Measurements from ENCODE around the gene RFESD. TPM values are rescaled to one million over a fixed set of nuclear protein-coding genes. Genes with fewer than 3 reads are reported as not detected.

RFESD gene
- total and polyA plus RNA-seq, 10 of the 15 experiments (the other 5 are each of a cell fraction or from before 2014, with no cell fraction given) = 1.9 to 14.7 (median 4.9) TPM

GRCh38 chr5:95621839-95622629 lies 24.5 kb upstream of the RFESD start:
- no peak for ATAC-seq
- H3K4me3 ChIP-seq = peak overlapping the region; percentile 62; the same call in 1 of the 2 replicates
- H3K9me3 ChIP-seq (replicated peaks; ENCODE audit: control insufficient read depth, insufficient read depth, low read length) = no peaks in the 10 kb centered on the region
- H3K27ac ChIP-seq (ENCODE audit: control insufficient read depth, insufficient read depth) = no peak overlapping the region
- FAIRE-seq = no peak
- H3K36me3 ChIP-seq (ENCODE audit: control insufficient read depth in 2 of 2, insufficient read depth in 2 of 2, low read length in 1 of 2) = no peaks in the 10 kb centered on the region
- WGBS (ENCODE audit: insufficient coverage, insufficient replicate concordance, low lambda C conversion rate, missing lambda C conversion rate) = 50% methylated on average over 8 of the region's 8 CpGs
- H3K4me1 ChIP-seq (ENCODE audit: control insufficient read depth, insufficient read depth, low read length) = peaks cover 19% of the 10 kb centered on the region
- ChIA-PET CTCF (interaction anchor here (0.9 to 3.0 kb wide), 7 partner anchors 9 to 227 kb away, joined by 3 to 14 read pairs (median 4); no protein-coding TSS in a partner anchor), POLR2A (interaction anchor here (0.9 kb wide), 1 partner anchor 30 kb away, joined by 3 read pairs; no protein-coding TSS in a partner anchor), SMC1A (ENCODE audit: uncharacterized antibody, unreplicated experiment) (interaction anchor here (0.7 to 2.7 kb wide), 8 partner anchors 9 to 227 kb away, joined by 3 to 14 read pairs (median 4); partner anchors contain the start of gene RFESD), RAD21 (ENCODE audit: unreplicated experiment) (interaction anchor here (0.9 to 1.9 kb wide), 4 partner anchors 20 to 219 kb away, joined by 3 to 7 read pairs (median 5); no protein-coding TSS in a partner anchor)
- no peak for DNase-seq (ENCODE audit: low read depth, low spot score)
- peaks cover 3% of the 10 kb centered on the region; the same call in 1 of the 2 replicates for H3K79me2 ChIP-seq (ENCODE audit: control insufficient read depth, insufficient read depth, low read length)
- no peak overlapping the region for H3K9ac ChIP-seq (ENCODE audit: control insufficient read depth, insufficient read depth, low read length)
- TSS peak; percentile 78 for BruUV-seq (replicated peaks)
- TF ChIP-seq MEF2B (IDR thresholded peaks at IDR 0.05; ENCODE audit: partially characterized antibody, poor library complexity, severe bottlenecking) (peak; percentile 33), DPF2 (IDR thresholded peaks at IDR 0.05) (no peak), BMI1 (IDR thresholded peaks at IDR 0.05; ENCODE audit: borderline replicate concordance) (0 out of 2 replicates have a peak, but pooled peaks have one; percentile 32), SMARCA5 (IDR thresholded peaks at IDR 0.05) (no peak)
- TF ChIP-seq, protein P1, sequence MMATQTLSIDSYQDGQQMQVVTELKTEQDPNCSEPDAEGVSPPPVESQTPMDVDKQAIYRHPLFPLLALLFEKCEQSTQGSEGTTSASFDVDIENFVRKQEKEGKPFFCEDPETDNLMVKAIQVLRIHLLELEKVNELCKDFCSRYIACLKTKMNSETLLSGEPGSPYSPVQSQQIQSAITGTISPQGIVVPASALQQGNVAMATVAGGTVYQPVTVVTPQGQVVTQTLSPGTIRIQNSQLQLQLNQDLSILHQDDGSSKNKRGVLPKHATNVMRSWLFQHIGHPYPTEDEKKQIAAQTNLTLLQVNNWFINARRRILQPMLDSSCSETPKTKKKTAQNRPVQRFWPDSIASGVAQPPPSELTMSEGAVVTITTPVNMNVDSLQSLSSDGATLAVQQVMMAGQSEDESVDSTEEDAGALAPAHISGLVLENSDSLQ (IDR thresholded peaks at IDR 0.05) = no peak
- TF ChIP-seq, protein P2, sequence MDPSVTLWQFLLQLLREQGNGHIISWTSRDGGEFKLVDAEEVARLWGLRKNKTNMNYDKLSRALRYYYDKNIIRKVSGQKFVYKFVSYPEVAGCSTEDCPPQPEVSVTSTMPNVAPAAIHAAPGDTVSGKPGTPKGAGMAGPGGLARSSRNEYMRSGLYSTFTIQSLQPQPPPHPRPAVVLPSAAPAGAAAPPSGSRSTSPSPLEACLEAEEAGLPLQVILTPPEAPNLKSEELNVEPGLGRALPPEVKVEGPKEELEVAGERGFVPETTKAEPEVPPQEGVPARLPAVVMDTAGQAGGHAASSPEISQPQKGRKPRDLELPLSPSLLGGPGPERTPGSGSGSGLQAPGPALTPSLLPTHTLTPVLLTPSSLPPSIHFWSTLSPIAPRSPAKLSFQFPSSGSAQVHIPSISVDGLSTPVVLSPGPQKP (IDR thresholded peaks at IDR 0.05; ENCODE audit: low read depth, low read length) = no peak
- in situ Hi-C loops (cut with MboI) = no loop called here
- peaks cover 0 to 2% of the 10 kb centered on the region in 2 experiments; a peak in 1 of 4 replicates for H3K27me3 ChIP-seq (replicated peaks in 1 of 2; ENCODE audit: control insufficient read depth in 2 of 2, insufficient read depth in 2 of 2, low read length in 1 of 2)
- intact Hi-C loops (cut with micrococcal nuclease; ENCODE audit: unreplicated experiment) = no loop called here
- H2AFZ ChIP-seq (ENCODE audit: control insufficient read depth, low read depth, low read length) = no peak overlapping the region; the same call in 1 of the 2 replicates
- peak overlapping the region; percentile 95; the same call in 1 of the 2 replicates for H3K4me2 ChIP-seq (ENCODE audit: control insufficient read depth, insufficient read depth)
- H4K20me1 ChIP-seq (ENCODE audit: control insufficient read depth, insufficient read depth) = no peaks in the 10 kb centered on the region

Data from GM12878 (cell line).